ENCODE results near the gene GBGT1. TPM values are rescaled to one million over a fixed set of nuclear protein-coding genes. Genes with fewer than 3 reads are reported as not detected.

The GBGT1 gene
- total RNA-seq, 1 experiment from 2014 or later = 1.8 TPM

DNA sequence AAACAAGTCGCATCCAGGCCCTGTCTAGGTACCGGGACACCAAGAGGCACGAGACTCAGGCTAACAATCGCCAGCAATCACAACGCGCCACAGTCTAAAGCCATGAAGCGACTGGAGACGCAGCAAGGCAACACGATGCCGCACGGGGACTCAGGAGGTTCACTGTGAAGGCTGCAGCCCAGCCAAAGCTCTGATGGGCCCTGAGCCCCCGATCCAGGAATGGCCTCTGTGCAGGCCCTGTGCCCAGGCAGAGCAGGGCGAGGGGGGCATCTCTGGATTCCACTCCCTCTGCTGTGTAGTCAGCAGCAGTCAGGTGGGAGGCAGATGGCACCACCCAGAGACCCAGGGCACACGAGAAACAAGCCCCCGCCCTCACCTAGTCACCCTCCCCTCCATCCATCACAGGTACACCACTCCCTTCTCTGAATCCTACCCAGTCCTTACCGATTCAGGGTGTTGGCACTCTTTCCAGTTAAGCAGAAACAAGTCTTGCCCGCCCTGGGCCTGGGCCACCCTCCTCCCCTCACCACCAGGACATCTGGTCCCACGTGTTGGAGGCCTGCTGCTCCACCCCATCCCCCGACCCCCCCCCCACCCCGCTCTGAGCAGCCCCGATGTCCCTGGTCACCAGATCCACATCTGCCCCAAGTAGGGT is 43.7 kb downstream of the GBGT1 start:
- H3K27me3 ChIP-seq (ENCODE audit: control insufficient read depth, insufficient read depth, low read length) = no peaks in the 10 kb centered on the region
- H3K4me3 ChIP-seq (ENCODE audit: low read depth in 2 of 2, low read length in 2 of 2) = peak overlapping the region; percentile 53 to 62
- in situ Hi-C loops (cut with HindIII; ENCODE audit: low pct_unique_long_range_greater_than_20kb, low sequenced_read_pairs) (no loop called here), intact Hi-C loops (cut with micrococcal nuclease; ENCODE audit: unreplicated experiment) (no loop called here)
- H3K36me3 ChIP-seq (ENCODE audit: control insufficient read depth, insufficient read depth, low read length) = no peaks in the 10 kb centered on the region
- no peak for TF ChIP-seq SIN3A (IDR thresholded peaks at IDR 0.05; ENCODE audit: borderline replicate concordance, insufficient read depth, low read depth, low read length)
- no peak for TF ChIP-seq POLR2AphosphoS5 (IDR thresholded peaks at IDR 0.05; ENCODE audit: low read depth, low read length)
- TF ChIP-seq CTCF (IDR thresholded peaks at IDR 0.05) = no peak
- TF ChIP-seq TCF7L2 (IDR thresholded peaks at IDR 0.05; ENCODE audit: low read depth, low read length) = no peak
- TF ChIP-seq, protein P1, sequence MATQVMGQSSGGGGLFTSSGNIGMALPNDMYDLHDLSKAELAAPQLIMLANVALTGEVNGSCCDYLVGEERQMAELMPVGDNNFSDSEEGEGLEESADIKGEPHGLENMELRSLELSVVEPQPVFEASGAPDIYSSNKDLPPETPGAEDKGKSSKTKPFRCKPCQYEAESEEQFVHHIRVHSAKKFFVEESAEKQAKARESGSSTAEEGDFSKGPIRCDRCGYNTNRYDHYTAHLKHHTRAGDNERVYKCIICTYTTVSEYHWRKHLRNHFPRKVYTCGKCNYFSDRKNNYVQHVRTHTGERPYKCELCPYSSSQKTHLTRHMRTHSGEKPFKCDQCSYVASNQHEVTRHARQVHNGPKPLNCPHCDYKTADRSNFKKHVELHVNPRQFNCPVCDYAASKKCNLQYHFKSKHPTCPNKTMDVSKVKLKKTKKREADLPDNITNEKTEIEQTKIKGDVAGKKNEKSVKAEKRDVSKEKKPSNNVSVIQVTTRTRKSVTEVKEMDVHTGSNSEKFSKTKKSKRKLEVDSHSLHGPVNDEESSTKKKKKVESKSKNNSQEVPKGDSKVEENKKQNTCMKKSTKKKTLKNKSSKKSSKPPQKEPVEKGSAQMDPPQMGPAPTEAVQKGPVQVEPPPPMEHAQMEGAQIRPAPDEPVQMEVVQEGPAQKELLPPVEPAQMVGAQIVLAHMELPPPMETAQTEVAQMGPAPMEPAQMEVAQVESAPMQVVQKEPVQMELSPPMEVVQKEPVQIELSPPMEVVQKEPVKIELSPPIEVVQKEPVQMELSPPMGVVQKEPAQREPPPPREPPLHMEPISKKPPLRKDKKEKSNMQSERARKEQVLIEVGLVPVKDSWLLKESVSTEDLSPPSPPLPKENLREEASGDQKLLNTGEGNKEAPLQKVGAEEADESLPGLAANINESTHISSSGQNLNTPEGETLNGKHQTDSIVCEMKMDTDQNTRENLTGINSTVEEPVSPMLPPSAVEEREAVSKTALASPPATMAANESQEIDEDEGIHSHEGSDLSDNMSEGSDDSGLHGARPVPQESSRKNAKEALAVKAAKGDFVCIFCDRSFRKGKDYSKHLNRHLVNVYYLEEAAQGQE (IDR thresholded peaks at IDR 0.05; ENCODE audit: insufficient read depth in 1 of 2, low read depth in 2 of 2, low read length in 1 of 2) = no peak
- BruUV-seq (replicated peaks) = no TSS peak
- ChIA-PET POLR2A (no interaction called here), CTCF (no interaction called here)
- 0 out of 2 replicates have a peak overlapping the region, but pooled peaks have one; percentile 51 for H3K27ac ChIP-seq (ENCODE audit: low read length)
- peaks cover 49% of the 10 kb centered on the region for H3K4me1 ChIP-seq (ENCODE audit: control insufficient read depth, insufficient read depth, low read length)
- no peaks in the 10 kb centered on the region for H3K9me3 ChIP-seq (ENCODE audit: control insufficient read depth, insufficient read depth, low read depth, low read length)
- no peak for DNase-seq (ENCODE audit: low read depth, low spot score)
- no peak for ATAC-seq

GRCh38 chr9:133119103-133119845 is 44.4 kb downstream of the GBGT1 start:
- H3K27ac ChIP-seq (ENCODE audit: low read length) = no peak overlapping the region
- no TSS peak for BruUV-seq (replicated peaks)
- peaks cover 56% of the 10 kb centered on the region for H3K4me1 ChIP-seq (ENCODE audit: control insufficient read depth, insufficient read depth, low read length)
- TF ChIP-seq POLR2AphosphoS5 (IDR thresholded peaks at IDR 0.05; ENCODE audit: low read depth, low read length) (no peak), TCF7L2 (IDR thresholded peaks at IDR 0.05; ENCODE audit: low read depth, low read length) (no peak)
- TF ChIP-seq, protein P1 (IDR thresholded peaks at IDR 0.05; ENCODE audit: insufficient read depth in 1 of 2, low read depth in 2 of 2, low read length in 1 of 2) = no peak
- H3K4me3 ChIP-seq (ENCODE audit: low read depth in 2 of 2, low read length in 2 of 2) = peak overlapping the region; percentile 5 to 31; a peak in 3 of 4 replicates
- H3K36me3 ChIP-seq (ENCODE audit: control insufficient read depth, insufficient read depth, low read length) = no peaks in the 10 kb centered on the region
- intact Hi-C loops (cut with micrococcal nuclease; ENCODE audit: unreplicated experiment) = no loop called here
- CTCF ChIA-PET = no interaction called here
- H3K27me3 ChIP-seq (ENCODE audit: control insufficient read depth, insufficient read depth, low read length) = no peaks in the 10 kb centered on the region
- H3K9me3 ChIP-seq (ENCODE audit: control insufficient read depth, insufficient read depth, low read depth, low read length) = no peaks in the 10 kb centered on the region
- in situ Hi-C loops (cut with HindIII; ENCODE audit: low pct_unique_long_range_greater_than_20kb, low sequenced_read_pairs) = no loop called here
- ATAC-seq (no peak), DNase-seq (ENCODE audit: low read depth, low spot score) (no peak)
- POLR2A ChIA-PET = interaction anchor here (0.8 kb wide), 1 partner anchor 28 kb away, joined by 3 read pairs; no protein-coding TSS in a partner anchor

All from Panc1 (cell line).